SU-DHL-6 (cell line): Measurements from ENCODE around the gene CCNJL.

Experiments used
- EZH2phosphoT487 ChIP-seq: fragments of 200-600 bp; sonication (generic), shearing (Covaris generic); conservative IDR thresholded peaks from 2 replicates; pipeline ENCODE4 v1.6.1; 2018; ENCODE audit warnings: mild to moderate bottlenecking, antibody characterized with exemption, low read length, moderate library complexity, mixed read lengths
- TF ChIP-seq, protein P1 (sequence below): fragments of 200-600 bp; sonication (generic); IDR thresholded peaks from one replicate; pipeline ENCODE4 v1.5.1; 2017; ENCODE audit warnings: antibody characterized with exemption, mild to moderate bottlenecking, low read length, moderate library complexity; ENCODE audit not compliant: insufficient read depth, poor library complexity, severe bottlenecking

DNA sequence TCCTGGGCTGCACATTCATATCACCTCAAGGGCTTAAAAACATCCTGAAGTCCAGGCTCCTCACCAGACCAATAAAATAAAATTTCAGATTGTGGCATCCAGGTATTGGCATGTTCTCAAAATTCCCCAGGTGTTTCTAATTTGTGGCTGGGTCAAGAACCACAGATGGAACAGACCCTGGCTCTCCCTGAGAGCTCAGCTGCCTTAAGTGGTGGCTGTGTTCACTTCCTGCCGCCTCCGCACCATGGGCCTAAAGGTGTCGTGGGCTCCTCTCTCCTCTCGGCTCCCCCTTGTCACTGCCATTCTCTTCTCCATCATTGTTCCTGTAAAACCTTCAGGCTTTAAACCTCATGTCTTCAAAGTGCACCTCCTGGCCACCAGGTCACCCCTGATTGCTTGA is 17.8 kb upstream of the CCNJL start:
- TF ChIP-seq, protein P1, sequence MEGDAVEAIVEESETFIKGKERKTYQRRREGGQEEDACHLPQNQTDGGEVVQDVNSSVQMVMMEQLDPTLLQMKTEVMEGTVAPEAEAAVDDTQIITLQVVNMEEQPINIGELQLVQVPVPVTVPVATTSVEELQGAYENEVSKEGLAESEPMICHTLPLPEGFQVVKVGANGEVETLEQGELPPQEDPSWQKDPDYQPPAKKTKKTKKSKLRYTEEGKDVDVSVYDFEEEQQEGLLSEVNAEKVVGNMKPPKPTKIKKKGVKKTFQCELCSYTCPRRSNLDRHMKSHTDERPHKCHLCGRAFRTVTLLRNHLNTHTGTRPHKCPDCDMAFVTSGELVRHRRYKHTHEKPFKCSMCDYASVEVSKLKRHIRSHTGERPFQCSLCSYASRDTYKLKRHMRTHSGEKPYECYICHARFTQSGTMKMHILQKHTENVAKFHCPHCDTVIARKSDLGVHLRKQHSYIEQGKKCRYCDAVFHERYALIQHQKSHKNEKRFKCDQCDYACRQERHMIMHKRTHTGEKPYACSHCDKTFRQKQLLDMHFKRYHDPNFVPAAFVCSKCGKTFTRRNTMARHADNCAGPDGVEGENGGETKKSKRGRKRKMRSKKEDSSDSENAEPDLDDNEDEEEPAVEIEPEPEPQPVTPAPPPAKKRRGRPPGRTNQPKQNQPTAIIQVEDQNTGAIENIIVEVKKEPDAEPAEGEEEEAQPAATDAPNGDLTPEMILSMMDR: no peak
- no peak for TF ChIP-seq EZH2phosphoT487
